Esophagus squamous epithelium (tissue), 5 donors: ENCODE measurements around the gene USP30. TPM values are rescaled to one million over a fixed set of nuclear protein-coding genes. Genes with fewer than 3 reads are reported as not detected.

Experiments
- DNase-seq: peaks from one replicate; lab custom pipeline; 2025; lab: John Stamatoyannopoulos, UW
- H3K27ac ChIP-seq, 4 donors: fragments of 200-600 bp; sonication (generic); one replicate each; pipeline ENCODE4 v1.5.1; 2016 to 2019; ENCODE audit warnings: mild to moderate bottlenecking in 1 of 4
- H3K27me3 ChIP-seq, 4 donors: fragments of 200-600 bp; sonication (generic); 1 replicate in 3 of 4; 2 replicates in 1 of 4; pipeline versions ENCODE4 v1.5.1 to v1.6.0; 2017 to 2021; ENCODE audit warnings: antibody characterized with exemption in 1 of 4
- H3K36me3 ChIP-seq, 3 donors: fragments of 200-600 bp; sonication (generic); one replicate each; pipeline ENCODE4 v1.5.1; 2016 to 2019
- H3K4me1 ChIP-seq, 3 donors: fragments of 200-600 bp; sonication (generic); one replicate each; pipeline ENCODE4 v1.5.1; 2017 to 2019
- H3K4me3 ChIP-seq, 4 donors: fragments of 200-600 bp; sonication (generic); 1 replicate in 3 of 4; 2 replicates in 1 of 4; pipeline ENCODE4 v1.5.1; 2016 to 2019; ENCODE audit warnings: mild to moderate bottlenecking in 2 of 4, moderate library complexity in 1 of 4
- H3K9me3 ChIP-seq, 3 donors: fragments of 200-600 bp; sonication (generic); one replicate each; pipeline ENCODE4 v1.5.1; 2016 to 2019
- POLR2A ChIP-seq, 4 donors: fragments of 450-650 bp; IDR thresholded peaks; one replicate each; pipeline ENCODE4 v1.6.1; 2017; ENCODE audit warnings: antibody characterized with exemption in 4 of 4, mild to moderate bottlenecking in 4 of 4, moderate library complexity in 3 of 4
- WGBS, 2 donors: methylation state at CpG; one replicate each; pipeline ENCODE4 v1.1.5; 2018; 5-methylcytosine and 5-hydroxymethylcytosine counted together
- intact Hi-C: fragments of 100-400 bp; cut with DNase I; formaldehyde crosslinking; loops from one replicate; pipeline ENCODE4 v1.15.0; 2022
- total RNA-seq, 4 donors: library from RNA; depleted of rRNA; stranded (reverse); fragments of >200 nt; gene quantifications; one replicate each; pipeline ENCODE4 v1.1.0, GENCODE V29; 2016
- TF ChIP-seq, protein P1 (sequence below), 6 experiments: fragments of 450-650 bp in 4 of 6; fragments of 200-600 bp in 2 of 6; sonication (generic) in 2 of 6; IDR thresholded peaks; one replicate each; pipeline ENCODE4 v1.5.1; 2016 to 2019; ENCODE audit warnings: antibody characterized with exemption in 6 of 6, mild to moderate bottlenecking in 4 of 6, moderate library complexity in 4 of 6
- donor health status: DM: yes; HTN: yes; CAD: no.

USP30 gene
- total RNA-seq, 4 donors from 2014 or later: 6.3 to 13.0 (median 8.7) TPM

DNA sequence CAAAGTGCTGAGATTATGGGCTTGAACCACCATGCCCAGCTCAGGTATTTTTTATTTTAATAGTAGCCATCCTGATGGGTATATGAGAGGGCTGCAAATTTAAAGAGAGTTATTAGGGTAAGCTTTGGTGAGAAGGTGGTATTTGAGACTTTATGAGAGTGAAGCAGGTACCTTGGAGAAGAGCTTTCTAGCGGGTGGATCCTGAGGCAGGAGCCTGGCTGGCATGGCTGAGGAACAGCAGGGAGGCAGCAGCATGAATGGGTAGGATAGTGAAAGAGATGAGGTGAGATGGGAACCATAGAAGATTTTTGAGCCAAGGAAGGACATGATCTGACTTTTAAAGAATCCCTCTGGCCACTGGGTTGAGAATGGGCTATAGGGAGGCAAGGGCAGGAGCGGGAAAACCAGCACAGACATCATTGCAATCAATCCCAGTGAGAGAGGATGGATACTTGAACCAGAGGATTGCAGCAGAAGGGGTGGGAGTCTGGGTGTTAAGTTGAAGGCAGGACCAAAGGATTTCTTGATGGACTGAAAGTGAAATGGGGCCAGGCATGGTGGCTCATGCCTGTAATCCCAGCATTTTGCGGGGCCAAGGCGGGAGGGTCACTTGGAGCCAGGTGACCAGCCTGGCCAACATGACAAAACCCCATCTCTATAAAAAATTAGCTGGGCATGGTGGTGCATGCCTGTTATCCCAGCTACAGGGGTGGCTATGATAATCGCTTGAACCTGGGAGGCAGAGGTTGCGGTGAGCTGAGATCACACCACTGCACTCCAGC, 37.2 kb upstream of the USP30 start:
- Histone ChIP-seq H3K27me3 (peaks cover 0 to 44% (median 0%) of the 10 kb centered on the region in 4 donors), H3K27ac (no peak overlapping the region), H3K9me3 (no peaks in the 10 kb centered on the region), H3K36me3 (no peaks in the 10 kb centered on the region), H3K4me1 (no peaks in the 10 kb centered on the region), H3K4me3 (no peak overlapping the region)
- 83% methylated on average over 5 of the region's 6 CpGs for WGBS, 2 donors
- no peak for TF ChIP-seq POLR2A (IDR thresholded peaks at IDR 0.05)
- intact Hi-C loops: no loop called here
- no peak for DNase-seq

DNA sequence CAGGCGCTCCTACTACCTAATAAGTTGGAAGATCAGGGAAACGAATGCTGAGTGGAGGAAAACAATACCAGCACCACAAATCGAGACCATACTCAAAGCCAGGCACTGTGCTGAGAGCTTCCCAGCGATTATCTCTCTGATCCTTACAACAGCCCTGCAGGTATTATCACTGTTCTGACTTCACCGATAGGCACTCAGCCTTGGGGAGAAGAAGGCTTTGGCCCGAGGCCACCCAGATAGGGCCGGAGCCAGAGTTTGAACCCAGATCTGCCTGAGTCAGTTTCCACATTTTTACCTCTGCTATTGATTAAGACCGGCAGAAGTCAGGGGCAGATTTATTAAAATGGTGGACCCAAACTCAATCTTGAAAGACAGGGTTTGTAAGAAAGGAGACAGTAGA, 36.4 kb upstream of the USP30 start:
- no peak for TF ChIP-seq POLR2A (IDR thresholded peaks at IDR 0.05)
- TF ChIP-seq, protein P1, sequence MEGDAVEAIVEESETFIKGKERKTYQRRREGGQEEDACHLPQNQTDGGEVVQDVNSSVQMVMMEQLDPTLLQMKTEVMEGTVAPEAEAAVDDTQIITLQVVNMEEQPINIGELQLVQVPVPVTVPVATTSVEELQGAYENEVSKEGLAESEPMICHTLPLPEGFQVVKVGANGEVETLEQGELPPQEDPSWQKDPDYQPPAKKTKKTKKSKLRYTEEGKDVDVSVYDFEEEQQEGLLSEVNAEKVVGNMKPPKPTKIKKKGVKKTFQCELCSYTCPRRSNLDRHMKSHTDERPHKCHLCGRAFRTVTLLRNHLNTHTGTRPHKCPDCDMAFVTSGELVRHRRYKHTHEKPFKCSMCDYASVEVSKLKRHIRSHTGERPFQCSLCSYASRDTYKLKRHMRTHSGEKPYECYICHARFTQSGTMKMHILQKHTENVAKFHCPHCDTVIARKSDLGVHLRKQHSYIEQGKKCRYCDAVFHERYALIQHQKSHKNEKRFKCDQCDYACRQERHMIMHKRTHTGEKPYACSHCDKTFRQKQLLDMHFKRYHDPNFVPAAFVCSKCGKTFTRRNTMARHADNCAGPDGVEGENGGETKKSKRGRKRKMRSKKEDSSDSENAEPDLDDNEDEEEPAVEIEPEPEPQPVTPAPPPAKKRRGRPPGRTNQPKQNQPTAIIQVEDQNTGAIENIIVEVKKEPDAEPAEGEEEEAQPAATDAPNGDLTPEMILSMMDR (IDR thresholded peaks at IDR 0.05): no peak
- WGBS, 2 donors: 68 to 76% methylated on average over 7 to 8 of the region's 8 CpGs
- DNase-seq: no peak
- Histone ChIP-seq H3K27ac (no peak overlapping the region), H3K4me3 (no peak overlapping the region), H3K4me1 (peaks cover 0 to 7% (median 4%) of the 10 kb centered on the region in 3 donors), H3K36me3 (no peaks in the 10 kb centered on the region), H3K9me3 (no peaks in the 10 kb centered on the region), H3K27me3 (peaks cover 0 to 44% (median 0%) of the 10 kb centered on the region in 4 donors)
- intact Hi-C loops: no loop called here

DNA sequence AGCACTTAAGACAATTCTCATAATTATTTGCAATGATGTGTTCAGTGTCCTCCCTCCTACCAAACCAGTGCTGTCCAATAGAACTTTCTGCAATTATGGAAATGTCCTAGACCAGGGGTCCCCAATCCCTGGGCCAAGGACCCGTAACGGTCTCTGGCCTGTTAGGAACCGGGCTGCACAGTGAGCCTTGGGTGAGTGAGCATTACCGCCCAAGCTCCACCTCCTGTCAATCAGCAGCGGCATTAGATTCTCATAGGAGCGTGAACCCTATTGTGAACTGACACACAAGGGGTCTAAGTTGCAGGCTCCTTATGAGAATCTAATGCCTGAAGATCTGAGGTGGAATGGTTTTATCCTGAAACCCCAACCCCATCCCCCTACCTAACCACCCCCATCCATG, 35.4 kb upstream of the USP30 start:
- H3K9me3 ChIP-seq: no peaks in the 10 kb centered on the region
- 67% methylated on average over 6 of the region's 6 CpGs; no CpG with 5 or more reads in 1 of the 2 donors for WGBS, 2 donors
- TF ChIP-seq, protein P1 (IDR thresholded peaks at IDR 0.05): no peak
- no peak for TF ChIP-seq POLR2A (IDR thresholded peaks at IDR 0.05)
- H3K36me3 ChIP-seq: no peaks in the 10 kb centered on the region
- H3K4me3 ChIP-seq: no peak overlapping the region
- peaks cover 0 to 8% (median 4%) of the 10 kb centered on the region in 3 donors for H3K4me1 ChIP-seq
- DNase-seq: no peak
- intact Hi-C loops: no loop called here
- H3K27me3 ChIP-seq: peaks cover 0 to 35% (median 0%) of the 10 kb centered on the region in 4 donors
- no peak overlapping the region for H3K27ac ChIP-seq

DNA sequence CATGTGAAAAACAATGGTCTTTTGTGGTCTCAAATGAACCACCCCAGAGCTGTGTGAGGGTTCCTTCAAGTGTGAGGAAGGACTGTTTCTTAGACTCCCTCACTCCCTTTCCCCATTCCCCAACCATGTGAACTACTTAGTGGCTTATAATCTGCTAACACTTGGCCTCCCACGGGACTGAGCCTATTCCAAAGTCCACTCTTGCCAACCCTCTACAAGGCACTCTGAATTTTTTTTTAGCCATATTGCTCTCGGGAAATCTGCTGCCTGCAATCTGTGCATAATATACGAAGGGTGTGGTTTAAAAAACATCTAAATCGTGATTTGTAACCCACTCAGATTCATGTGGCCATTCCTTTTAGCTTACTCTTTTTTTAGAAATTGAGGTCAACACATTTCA, 34.1 kb upstream of the USP30 start:
- H3K4me3 ChIP-seq: no peak overlapping the region
- 53 to 73% methylated on average over 4 of the region's 4 CpGs for WGBS, 2 donors
- no peak for DNase-seq
- H3K4me1 ChIP-seq: peaks cover 0 to 8% (median 4%) of the 10 kb centered on the region in 3 donors
- peaks cover 0 to 34% (median 0%) of the 10 kb centered on the region in 4 donors for H3K27me3 ChIP-seq
- intact Hi-C loops: no loop called here
- no peak for TF ChIP-seq POLR2A (IDR thresholded peaks at IDR 0.05)
- TF ChIP-seq, protein P1 (IDR thresholded peaks at IDR 0.05): no peak
- H3K9me3 ChIP-seq: no peaks in the 10 kb centered on the region
- no peaks in the 10 kb centered on the region for H3K36me3 ChIP-seq
- H3K27ac ChIP-seq: no peak overlapping the region

DNA sequence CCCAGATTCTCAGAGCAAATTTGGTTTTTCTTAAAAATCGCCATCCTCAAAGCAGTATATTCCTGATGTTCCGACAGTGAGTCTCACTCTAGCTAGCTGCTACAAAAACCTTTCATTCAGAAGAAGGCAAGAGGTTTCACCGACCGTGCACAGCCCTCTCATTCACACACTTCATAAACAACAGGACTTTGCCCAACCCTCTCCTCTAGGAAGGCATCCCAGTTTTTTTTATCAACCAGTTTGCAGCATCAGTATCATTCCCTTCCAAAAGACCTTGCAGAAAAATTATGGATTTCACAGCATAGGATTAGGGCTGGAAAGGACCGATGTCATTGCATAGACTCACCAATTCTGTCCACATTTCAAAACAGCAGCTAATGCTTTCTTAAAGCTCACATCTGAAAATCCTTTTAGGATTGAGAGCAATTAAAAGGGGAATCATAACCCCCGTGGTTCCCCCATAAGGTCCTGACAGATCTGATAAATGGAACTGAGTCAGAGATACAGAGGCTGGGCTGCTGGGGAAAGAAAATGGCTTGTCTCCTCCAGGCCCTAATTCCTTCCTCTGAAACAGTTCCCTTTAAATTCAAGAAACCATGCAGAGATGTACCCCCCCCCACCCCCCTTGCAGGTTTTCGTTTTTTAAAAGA, 32.1 kb upstream of the USP30 start:
- Histone ChIP-seq H3K27me3 (peaks cover 0 to 30% (median 0%) of the 10 kb centered on the region in 4 donors), H3K4me3 (no peak overlapping the region), H3K36me3 (no peaks in the 10 kb centered on the region), H3K4me1 (peaks cover 0 to 8% (median 4%) of the 10 kb centered on the region in 3 donors), H3K27ac (no peak overlapping the region), H3K9me3 (no peaks in the 10 kb centered on the region)
- no peak for DNase-seq
- TF ChIP-seq, protein P1 (IDR thresholded peaks at IDR 0.05): no peak
- TF ChIP-seq POLR2A (IDR thresholded peaks at IDR 0.05): no peak
- 53 to 60% methylated on average over 7 of the region's 7 CpGs for WGBS, 2 donors
- intact Hi-C loops: no loop called here
